PC-9 (cell line): ENCODE data around the gene MCTP2.

ENCODE experiments used
- EZH2 ChIP-seq: fragments of 200-600 bp; sonication (generic); IDR thresholded peaks from 2 replicates; pipeline ENCODE4 v1.8.0; 2017; ENCODE audit warnings: antibody characterized with exemption, low read depth
- TF ChIP-seq, protein P1 (sequence below): fragments of 200-600 bp; sonication (generic); conservative IDR thresholded peaks from 2 replicates; pipeline ENCODE4 v1.6.1; 2017; ENCODE audit warnings: mixed run types, antibody characterized with exemption, mild to moderate bottlenecking, moderate library complexity

DNA sequence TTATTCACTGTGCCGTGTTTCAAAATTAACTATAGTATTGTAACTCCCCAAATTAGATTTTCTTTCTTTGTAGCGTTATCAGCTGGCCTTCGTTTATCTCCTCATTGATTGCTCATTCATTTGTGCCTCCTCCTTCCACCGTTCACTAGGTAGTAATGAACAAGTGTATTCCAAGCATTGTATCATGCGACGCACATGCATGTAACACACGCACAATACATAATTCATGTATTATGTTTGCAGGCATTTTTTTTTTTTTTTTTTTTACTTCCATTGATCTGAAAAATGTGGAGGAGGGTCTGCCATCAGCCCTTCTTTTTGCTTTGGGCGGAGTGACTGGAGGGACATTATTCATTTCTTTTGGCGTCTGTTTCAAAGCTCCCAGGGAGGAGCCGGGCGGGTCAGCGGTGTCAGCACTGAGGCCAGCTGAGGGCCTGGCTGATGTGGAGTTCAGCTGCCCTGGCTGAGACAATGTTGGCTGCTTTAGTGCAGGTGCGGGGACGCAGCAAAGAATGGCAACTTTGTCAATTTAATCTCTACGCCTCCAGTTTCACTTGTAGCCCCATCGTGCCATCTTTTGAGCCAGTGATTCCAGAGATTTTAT, 107.0 kb downstream of the MCTP2 start:
- TF ChIP-seq EZH2, result no peak
- TF ChIP-seq, protein P1, sequence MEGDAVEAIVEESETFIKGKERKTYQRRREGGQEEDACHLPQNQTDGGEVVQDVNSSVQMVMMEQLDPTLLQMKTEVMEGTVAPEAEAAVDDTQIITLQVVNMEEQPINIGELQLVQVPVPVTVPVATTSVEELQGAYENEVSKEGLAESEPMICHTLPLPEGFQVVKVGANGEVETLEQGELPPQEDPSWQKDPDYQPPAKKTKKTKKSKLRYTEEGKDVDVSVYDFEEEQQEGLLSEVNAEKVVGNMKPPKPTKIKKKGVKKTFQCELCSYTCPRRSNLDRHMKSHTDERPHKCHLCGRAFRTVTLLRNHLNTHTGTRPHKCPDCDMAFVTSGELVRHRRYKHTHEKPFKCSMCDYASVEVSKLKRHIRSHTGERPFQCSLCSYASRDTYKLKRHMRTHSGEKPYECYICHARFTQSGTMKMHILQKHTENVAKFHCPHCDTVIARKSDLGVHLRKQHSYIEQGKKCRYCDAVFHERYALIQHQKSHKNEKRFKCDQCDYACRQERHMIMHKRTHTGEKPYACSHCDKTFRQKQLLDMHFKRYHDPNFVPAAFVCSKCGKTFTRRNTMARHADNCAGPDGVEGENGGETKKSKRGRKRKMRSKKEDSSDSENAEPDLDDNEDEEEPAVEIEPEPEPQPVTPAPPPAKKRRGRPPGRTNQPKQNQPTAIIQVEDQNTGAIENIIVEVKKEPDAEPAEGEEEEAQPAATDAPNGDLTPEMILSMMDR, result no peak
